Cerebellar nuclear complex (tissue), 1 donor: ENCODE measurements around the gene XK.
"Not testable (repeated sequence)": the region's sequence is repeated elsewhere in the genome, so short reads cannot be mapped to it uniquely, and the experiment has no call there.

Experiments used
- DNase-seq, 2 experiments: peaks; one replicate each; lab custom pipeline; 2025; lab: John Stamatoyannopoulos, UW

The XK gene, protein sequence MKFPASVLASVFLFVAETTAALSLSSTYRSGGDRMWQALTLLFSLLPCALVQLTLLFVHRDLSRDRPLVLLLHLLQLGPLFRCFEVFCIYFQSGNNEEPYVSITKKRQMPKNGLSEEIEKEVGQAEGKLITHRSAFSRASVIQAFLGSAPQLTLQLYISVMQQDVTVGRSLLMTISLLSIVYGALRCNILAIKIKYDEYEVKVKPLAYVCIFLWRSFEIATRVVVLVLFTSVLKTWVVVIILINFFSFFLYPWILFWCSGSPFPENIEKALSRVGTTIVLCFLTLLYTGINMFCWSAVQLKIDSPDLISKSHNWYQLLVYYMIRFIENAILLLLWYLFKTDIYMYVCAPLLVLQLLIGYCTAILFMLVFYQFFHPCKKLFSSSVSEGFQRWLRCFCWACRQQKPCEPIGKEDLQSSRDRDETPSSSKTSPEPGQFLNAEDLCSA

DNA sequence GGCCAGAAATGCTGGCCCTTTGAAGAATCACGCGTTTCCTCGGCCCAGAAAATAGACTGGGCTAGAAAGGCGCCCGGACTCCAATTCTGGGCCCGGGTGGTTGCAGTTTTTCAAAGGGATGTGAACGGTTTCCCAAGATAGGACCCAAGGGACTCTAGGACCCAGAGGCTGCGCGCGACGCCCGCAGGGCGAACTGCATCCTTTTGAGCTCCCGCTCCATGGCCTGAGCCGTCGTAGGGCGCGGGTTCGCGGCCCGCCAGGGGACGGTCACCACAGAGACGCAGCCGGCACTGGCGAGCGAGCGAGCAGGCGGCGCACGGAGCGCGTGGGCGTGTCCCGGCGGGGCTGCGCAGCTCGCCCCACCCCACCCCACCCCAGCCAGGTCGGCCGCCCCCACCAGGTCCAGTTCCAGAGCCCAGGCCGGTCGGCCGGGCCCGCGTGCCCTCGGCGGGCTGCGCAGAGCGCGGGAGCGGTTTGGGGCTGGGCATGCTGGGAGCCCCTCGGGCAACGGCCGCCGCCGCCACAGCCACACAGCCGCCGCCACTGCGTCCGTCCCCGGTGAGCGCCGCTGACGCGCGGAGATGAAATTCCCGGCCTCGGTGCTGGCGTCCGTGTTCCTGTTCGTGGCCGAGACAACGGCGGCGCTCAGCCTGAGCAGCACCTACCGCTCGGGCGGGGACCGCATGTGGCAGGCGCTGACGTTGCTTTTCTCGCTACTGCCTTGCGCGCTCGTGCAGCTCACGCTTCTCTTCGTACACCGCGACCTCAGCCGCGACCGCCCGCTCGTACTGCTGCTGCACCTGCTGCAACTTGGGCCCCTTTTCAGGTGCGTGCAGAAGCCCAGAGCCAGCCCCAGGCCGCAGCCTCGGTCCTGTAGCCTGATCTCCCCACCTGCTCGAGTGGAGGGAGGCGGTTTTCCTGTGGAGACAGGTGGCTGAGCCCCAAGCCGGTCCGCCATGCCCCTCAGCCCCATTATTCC lies at the start of gene XK:
TSS of gene XK (plus strand) at position 411 of the 979 bp plus-strand sequence. CDS start at position 582, 171 bp downstream.
- no peak for DNase-seq

DNA sequence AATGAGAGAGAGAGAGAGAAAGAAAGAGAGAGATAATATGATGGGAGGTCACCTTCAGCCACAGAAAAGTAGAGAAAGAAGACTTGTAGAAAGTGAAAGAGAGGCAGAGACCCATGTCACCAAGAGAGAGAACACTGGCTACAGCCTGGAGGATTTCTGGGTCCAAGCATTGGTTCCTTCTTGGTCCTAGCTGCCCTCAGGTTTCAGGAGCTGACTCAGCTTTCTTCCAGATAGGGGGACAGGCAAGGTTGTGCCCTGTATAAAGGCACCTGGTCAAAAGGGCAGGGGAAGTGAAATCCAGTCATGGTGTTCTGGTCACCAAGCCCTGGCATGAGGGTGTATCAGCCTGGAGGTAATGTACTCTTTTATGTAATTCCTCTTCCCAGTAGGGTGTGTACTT lies 47.5 kb upstream of the XK start:
- no peak for DNase-seq

DNA sequence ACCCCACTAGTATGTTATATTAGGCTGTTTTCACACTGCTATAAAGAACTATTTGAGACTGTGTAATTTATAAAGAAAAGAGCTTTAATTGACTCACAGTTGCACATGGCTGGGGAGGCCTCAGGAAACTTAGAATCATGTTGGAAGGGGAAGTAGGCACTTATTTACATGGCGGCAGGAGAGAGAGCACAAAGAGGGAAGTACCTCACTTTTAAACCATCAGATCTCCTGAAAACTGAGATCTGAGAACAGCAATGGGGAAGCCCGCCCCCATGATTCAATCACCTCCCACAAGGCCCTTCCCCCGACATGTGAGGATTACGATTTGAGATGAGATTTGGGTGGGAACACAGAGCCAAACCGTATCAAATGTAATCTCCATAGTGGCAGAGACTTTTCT lies 45.4 kb upstream of the XK start:
- no peak for DNase-seq

DNA sequence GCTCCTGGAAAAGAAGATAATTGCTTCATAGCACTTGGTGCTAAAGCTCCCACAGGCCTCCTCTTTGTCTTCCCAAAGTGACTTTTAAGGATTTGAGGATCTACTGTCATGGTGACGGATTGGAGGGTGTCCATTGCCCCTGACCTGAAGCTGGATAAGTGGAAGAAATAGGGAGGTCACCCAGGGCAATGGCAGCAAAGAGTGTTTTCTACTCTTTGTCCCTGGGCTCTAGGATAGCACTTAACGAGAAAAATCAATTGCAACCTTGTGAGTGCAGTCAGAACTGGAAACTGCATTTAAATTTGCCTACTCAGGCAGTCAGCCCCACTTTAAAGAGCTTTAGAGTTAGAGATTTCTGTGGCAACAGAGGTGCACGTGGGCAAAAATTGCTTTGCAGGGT lies 43.7 kb upstream of the XK start:
- no peak for DNase-seq

DNA sequence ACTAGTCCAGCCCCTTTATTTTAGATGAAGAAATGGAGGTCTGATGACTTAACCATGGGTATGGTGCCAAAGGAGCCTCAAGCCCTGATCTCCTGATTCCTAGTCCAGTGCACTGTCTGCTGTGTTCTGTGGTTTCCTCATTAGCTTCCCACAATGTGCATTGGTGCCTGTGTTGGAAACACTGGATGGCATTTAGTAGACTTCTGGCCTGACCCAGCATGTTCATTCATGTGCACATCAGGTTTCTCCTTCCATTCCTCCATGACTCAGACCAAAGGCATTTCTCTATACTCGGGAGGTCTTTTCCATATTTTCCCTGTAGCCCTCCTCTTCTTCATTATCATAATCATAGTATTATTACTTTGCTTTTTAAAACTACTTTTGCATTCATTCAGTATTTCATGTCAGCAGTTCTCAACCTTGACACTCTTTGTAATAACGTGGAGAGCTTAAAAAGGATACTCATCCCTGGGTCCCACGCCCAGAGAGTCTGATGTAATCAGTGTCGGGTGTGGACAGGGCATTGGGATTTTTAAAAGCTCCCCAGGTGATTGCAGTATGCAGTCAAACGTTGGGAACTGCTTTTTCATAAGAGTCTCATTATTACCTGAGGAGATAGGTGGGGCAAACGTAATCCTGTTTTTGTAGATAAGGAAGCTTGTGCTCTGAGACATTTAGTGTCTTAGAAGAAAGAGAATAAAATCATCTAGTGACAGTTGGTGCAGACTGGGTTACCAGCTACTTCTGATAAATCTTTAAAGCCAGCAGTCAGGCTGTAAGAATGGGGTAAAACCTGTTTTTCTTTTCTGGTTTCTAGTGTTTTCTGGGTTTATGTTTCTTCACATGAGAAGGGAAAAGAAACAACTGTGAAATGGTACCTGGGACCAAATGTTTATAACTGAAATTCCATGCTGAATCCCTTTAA lies 40.9 kb upstream of the XK start:
- DNase-seq: no peak

DNA sequence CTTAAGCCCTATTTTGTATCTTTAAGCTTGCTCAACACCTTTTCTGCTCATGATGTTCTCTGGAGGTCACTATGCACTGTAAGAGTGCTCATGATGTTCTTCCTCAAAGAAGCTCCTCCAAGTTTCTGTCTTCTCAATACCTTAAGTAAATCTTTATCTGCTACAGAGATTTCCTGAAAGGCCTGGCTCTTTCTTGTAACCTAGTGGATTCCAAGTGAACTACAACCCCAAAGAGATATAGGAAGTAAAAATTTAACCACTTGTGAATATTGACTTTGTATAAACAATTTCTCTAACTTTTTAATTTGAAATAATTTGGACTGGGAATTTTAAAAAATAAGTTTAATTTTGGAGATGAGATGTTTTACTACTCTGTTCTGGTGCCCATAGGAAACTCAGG lies 39.3 kb upstream of the XK start:
- no peak for DNase-seq

DNA sequence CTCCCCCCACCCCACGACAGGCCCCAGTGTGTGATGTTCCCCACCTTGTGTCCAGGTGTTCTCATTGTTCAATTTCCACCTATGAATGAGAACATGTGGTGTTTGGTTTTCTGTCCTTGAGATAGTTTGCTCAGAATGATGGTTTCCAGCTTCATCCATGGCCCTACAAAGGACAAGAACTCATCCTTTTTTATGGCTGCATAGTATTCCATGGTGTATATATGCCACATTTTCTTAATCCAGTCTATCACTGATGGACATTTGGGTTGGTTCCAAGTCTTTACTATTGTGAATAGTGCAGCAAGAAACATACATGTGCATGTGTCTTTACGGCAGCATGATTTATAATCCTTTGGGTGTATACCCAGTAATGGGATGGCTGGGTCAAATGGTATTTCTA lies 34.7 kb upstream of the XK start:
- DNase-seq: not testable (repeated sequence)

DNA sequence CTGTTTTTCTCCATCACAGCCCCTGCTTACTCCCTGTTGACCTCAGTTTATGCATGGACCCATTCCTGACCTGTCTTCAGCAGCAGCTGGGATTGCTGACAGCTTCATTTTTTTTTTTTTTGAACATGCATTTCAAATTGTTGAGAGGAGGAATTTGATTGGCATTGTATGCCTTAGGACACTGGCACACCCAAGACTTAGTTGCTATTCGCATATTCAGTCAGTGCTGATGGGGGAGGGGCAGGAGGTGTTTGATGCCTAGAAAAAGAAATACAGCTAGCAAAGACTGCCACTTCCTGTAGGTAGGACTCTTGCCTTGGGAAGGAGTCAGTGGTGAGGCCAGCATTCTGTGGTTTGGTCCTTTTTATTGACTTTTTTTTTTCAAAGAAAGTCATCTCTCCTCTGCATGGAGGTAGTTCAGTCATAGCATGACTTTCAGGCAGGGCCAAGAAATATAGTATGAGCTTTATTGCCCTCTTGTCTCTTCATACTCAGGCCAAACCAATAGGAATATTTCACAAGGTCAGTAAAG lies 33.6 kb upstream of the XK start:
- no peak for DNase-seq

DNA sequence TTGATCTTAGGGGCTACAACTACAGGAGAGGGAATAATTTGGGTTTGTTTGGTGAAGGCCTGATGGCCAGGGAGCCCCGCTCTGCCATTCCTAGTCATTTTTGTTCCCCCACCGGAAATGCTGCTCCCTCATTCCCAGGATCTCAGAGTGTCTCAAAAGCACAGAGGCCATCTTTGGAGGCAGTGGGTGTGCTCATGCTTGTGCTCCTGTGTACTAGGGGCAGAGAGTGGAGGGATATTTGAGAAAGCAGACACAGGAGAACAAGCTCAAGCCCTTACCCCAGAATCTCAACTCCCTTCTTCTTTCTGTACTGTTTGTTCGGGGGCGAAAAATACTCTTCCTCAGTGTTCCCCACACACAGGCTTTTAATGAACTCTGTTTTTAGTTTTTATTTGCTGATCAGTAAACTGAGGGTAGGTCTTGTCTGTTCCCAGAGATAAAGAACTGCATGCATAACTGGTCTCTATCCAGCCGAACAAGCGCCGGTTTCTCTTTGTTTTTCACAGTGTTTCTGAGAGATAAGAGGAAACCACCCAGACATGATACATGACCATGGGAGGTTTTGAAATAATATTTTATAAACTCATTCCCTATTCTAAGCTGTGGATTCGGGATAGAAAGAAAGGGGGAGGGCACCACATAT lies 32.9 kb upstream of the XK start:
- no peak for DNase-seq

DNA sequence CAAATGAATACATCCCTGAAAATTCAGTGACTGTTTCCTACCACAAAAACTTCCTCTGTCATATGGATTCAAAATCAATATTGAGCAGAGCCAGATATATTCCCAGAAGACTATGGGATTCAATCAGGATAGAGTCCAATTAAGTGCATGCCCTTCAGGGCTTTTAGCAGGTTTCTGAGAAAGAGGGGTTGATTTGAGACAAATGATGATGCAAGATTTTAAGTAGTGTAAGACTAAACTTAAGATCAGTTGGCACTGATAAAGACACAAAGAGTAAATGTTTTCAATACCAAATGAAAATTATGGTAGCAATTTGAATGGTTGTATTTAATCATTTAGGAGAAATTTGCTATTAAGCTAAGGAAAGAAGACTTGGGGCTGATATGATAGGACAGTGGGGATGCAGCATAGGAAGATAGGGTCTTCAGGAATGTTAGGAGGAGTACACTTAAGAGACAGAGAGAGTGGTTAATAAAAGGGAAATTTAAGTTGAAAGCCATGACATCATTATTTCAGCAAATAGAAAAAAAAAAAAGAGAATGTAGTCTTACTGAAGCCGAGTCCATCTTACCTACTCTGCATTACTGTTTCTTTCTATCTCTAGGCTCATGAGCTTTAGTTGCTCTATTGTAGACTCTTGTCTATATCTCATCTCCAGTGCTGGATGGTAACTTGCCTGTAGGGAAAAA lies 32.0 kb upstream of the XK start:
- DNase-seq: no peak

DNA sequence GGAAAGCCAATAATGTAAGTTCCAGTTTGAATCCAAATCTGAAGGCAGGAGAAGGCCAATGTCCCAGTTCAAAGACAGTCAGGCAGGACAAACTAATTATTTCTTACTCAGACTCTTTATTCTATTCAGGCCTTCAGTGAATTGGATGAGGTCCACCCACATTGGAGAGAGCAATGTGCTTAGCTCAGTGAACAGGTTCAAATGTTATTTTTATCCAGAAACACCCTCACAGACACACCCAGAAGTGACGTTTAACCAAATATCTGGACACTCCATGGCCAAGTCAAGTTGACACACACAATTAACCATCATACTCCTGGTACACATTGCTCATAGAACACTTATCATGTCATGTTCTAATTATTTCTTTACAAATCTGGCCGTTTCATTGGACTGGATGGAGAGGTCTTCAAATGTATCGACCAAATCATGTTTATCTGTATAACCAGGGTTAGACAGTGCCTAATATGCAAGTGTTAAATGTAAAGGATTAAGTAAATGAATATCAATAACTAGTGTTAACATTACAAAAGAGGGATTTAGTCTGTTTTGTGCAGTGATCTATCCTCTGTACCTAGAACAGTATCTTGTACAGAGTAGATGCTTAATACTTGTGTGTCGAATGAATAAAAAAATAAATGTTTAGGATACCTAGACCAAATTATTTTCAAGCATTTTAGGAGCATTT lies 27.1 kb upstream of the XK start:
- DNase-seq: no peak

DNA sequence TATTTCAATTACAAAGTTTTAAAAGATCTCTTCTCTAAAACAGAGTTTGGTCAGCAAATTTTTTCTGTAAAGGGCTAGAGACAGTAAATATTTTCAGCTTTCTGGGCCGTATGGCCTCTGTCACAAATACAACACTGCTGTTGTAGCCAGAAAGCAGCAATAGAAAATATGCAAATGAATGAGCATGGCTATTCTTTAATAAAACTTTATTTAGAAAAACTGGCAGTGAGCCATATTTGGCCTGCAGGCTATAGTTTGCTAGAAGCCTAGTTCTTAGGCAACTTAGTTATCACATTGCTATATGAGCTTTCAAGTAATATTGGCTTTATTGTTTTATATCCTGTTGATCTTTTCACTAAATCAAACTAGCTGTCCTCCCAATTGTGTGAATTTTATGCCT lies 26.5 kb upstream of the XK start:
- no peak for DNase-seq

DNA sequence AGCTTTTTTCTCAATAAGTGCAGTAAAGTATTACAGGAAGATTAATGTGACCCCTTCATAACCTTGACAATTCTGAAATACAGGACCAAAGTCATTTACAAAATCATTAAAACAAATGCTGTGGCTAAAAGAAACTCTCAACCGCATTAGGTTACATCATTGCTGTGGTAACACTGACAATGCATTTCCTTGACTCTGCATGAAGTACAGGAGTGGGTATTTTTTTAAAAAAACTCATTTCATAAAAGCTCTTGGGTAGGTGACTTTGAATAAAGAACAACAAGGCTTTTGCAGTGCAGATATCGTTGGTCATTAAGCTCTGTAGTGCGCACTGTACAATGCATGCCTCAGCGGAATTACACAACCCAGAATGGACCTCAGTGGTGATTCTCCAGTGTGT lies 23.4 kb upstream of the XK start:
- no peak for DNase-seq

DNA sequence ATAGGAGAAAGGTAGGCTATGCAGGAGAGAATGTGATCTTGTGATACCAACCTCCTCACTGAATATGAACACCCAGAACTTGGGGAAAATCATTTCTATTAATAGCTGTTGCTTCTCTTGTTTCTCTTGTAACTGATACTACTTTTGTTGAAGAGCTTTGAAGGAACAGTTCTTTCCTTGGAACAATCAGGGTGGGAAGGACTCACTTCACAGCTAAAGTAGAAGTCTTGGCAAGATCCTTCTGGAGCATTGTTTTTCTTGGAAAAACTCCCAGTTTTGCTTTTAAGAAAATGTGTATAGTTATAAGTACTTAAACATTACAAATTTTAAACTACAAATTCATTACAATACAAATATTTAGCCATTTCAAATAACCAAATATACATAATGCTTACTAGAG lies 19.1 kb upstream of the XK start:
- no peak for DNase-seq

DNA sequence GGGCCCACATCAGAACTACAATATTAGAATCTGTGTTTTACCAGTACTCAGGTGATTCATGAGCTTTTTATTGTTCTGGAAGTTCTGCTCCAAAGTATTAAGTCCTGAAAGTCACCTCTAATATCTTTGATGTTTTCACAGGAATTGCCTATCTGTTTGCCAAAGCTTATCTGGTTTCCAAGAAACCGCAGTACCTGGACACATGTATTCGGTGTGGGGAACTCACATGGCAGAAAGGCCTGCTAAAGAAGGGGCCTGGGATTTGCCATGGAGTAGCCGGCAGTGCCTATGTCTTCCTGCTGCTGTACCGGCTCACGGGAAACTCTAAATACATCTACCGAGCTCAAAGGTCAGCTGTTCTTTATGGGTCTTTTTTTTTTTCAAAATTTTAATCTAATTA lies 18.4 kb upstream of the XK start:
- no peak for DNase-seq

DNA sequence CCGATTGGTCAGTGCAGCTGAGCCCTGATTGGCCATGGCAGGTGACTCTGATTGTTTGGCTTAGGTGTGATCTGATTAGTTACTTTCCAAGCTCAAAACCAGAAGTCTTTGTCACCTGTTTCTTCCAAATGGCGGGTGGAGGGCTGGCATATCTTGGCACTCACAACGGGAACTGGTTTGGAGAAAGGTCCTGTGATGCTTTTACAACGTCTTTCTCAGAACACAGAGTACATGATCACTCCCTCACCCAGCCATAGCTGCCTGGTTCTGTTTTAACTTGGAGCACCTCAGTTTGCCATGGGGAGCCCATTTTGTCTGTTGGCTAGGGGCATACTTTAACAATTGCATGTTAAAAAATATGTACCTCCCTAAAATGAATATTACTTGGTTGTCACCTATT lies 13.0 kb upstream of the XK start:
- no peak for DNase-seq

DNA sequence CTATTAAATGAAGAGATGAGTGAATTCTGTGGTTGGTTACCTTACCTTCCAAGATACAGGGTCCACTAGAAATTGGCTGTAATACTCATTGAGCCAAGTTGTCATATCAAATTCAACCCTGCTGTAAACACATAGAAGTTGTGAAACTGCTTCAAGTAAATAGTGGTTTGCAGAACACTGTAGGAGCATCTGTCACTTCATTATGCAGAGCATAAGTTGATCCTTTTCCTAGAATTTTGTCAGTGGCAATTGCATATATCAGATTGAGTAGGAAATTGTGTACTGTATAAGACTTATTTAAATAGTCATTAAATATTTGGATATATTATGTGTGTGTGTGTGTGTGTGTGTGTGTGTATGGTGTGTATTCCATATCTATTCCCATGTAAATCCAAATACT lies 8.8 kb upstream of the XK start:
- DNase-seq: no peak

DNA sequence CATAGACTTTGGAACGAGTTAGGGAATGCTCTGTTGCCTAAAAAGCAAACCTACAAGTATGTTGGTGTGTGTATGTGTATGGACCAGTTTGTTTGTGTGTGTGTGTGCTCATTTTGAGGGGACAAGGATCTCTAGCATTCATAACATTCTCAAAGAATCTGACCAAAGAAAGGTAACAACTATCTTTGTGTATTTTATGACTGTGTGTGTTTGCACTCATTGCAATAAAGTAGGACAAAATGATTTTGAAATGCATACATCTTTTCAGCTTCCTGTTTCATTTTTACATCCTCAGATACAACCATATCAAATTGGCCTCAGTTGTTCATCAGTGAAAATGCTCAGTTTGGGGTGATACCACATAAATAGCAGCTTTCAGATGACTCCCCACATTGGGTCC lies 8.3 kb upstream of the XK start:
- no peak for DNase-seq

DNA sequence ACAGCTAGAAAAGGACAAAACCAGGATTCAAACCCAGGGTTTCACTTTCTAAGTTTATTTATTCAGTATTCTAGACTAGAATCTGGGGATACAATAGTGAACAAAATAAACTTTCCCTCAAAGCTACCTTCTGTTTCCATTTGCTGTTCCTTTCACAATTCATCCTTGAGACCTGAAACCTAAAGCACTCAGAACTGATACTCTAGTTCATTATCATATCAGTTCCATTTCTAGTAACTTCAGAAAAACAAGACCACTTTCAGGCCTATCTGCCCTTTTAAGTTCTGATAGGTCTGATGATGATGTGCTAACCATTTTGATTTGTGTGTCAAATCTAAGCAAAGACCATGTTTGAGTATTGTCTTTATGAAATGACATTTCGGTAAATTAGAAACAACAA lies 7.8 kb upstream of the XK start:
- no peak for DNase-seq

DNA sequence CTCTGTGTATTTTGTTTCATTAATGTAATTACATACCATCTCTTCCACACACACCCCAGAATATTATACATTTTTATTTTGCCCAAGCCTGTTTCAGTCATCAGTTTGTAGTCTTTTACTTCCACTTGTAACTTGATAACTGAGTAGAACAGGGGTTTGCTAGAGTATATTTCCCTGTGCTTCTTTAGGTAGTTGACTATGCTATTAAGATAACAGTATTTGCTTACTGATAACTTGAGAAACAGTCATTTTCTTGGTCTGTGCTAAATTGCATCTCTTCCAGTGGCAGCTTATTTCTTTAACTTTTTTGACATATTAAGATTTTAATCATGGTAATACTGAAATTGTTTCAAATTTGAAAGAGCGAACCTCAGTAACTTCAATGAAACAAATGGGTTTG lies 7.0 kb upstream of the XK start:
- DNase-seq: no peak
